GM15510 (cell line): ENCODE measurements around the gene AQP1.

Experiments used
- POLR2A ChIP-seq: IDR thresholded peaks from 3 replicates; pipeline ENCODE4 v1.6.1; 2011; ENCODE audit warnings: borderline replicate concordance; ENCODE audit not compliant: insufficient read length; ENCODE audit errors: extremely low read depth

Gene AQP1

GRCh38 chr7:30896783-30897637 lies 14.6 kb upstream of the AQP1 start:
- TF ChIP-seq POLR2A = no peak

- TF ChIP-seq POLR2A = no peak
Observed at GRCh38 chr7:30897770-30898169, 13.9 kb upstream of the AQP1 start.

- no peak for TF ChIP-seq POLR2A
Observed at GRCh38 chr7:30898411-30898810, 13.2 kb upstream of the AQP1 start.

- no peak for TF ChIP-seq POLR2A
Observed at GRCh38 chr7:30899066-30899465, 12.6 kb upstream of the AQP1 start.

GRCh38 chr7:30899630-30900029 lies 12.0 kb upstream of the AQP1 start:
- TF ChIP-seq POLR2A = no peak

- no peak for TF ChIP-seq POLR2A
Observed at GRCh38 chr7:30900053-30900452, 11.6 kb upstream of the AQP1 start.

GRCh38 chr7:30900803-30901362 lies 10.8 kb upstream of the AQP1 start:
- TF ChIP-seq POLR2A = no peak

GRCh38 chr7:30901856-30902255 lies 9.8 kb upstream of the AQP1 start:
- TF ChIP-seq POLR2A = no peak

GRCh38 chr7:30902466-30902865 lies 9.2 kb upstream of the AQP1 start:
- no peak for TF ChIP-seq POLR2A

GRCh38 chr7:30903146-30903545 lies 8.5 kb upstream of the AQP1 start:
- TF ChIP-seq POLR2A = no peak

GRCh38 chr7:30904561-30904960 lies 7.1 kb upstream of the AQP1 start:
- no peak for TF ChIP-seq POLR2A

GRCh38 chr7:30905078-30906012 lies 6.3 kb upstream of the AQP1 start:
- no peak for TF ChIP-seq POLR2A

- no peak for TF ChIP-seq POLR2A
Observed at GRCh38 chr7:30906014-30906413, 5.6 kb upstream of the AQP1 start.

- TF ChIP-seq POLR2A = no peak
Observed at GRCh38 chr7:30906515-30907240, 5.0 kb upstream of the AQP1 start.

- TF ChIP-seq POLR2A = no peak
Observed at GRCh38 chr7:30907527-30908267, 4.0 kb upstream of the AQP1 start.

- no peak for TF ChIP-seq POLR2A
Observed at GRCh38 chr7:30908681-30909080, 3.0 kb upstream of the AQP1 start.
